Psoas muscle (tissue), 8 donors: ENCODE results near the gene CASK. TPM values are rescaled to one million over a fixed set of nuclear protein-coding genes. Genes with fewer than 3 reads are reported as not detected.

Source experiments
- ATAC-seq, 4 donors: fragments of 200-7000 bp; cut with Tn5 transposase; one replicate each; pipeline ENCODE4 v1.9.1; 2020; ENCODE audit warnings: moderate library complexity in 3 of 4, mild to moderate bottlenecking in 2 of 4
- DNase-seq, 2 donors: peaks; one replicate each; pipeline ENCODE4 v3.0.0-alpha.2; 2020
- H3K27ac ChIP-seq: fragments of 200-600 bp; one replicate; pipeline ENCODE4 v1.8.0; 2022
- H3K27me3 ChIP-seq, 3 donors: fragments of 200-600 bp in 1 of 3; one replicate each; pipeline versions ENCODE4 v1.6.1 to v1.8.0; 2013 to 2022; ENCODE audit warnings: low read length in 2 of 3, mild to moderate bottlenecking in 2 of 3, moderate library complexity in 1 of 3; ENCODE audit not compliant: insufficient read depth in 3 of 3
- H3K36me3 ChIP-seq, 2 donors: fragments of 200-600 bp in 1 of 2; one replicate each; pipeline versions ENCODE4 v1.6.1 to v1.8.0; 2013 to 2022; ENCODE audit warnings: low read depth in 1 of 2, mild to moderate bottlenecking in 1 of 2, moderate library complexity in 1 of 2; ENCODE audit not compliant: insufficient read depth in 1 of 2
- H3K4me1 ChIP-seq: fragments of 200-600 bp; one replicate; pipeline ENCODE4 v1.8.0; 2022
- H3K4me3 ChIP-seq: fragments of 200-600 bp; one replicate; pipeline ENCODE4 v1.8.0; 2022; ENCODE audit warnings: mild to moderate bottlenecking
- H3K9me3 ChIP-seq: fragments of 200-600 bp; one replicate; pipeline ENCODE4 v1.8.0; 2022
- CTCF ChIP-seq: fragments of 200-600 bp; IDR thresholded peaks from one replicate; pipeline ENCODE4 v1.8.0; 2022; ENCODE audit warnings: antibody characterized with exemption
- WGBS, 3 donors: extraction: QIAGEN DNeasy Blood & Tissue Kit; methylation state at CpG; one replicate each; pipeline versions ENCODE4 v1.1.6 to v1.1.7; 2013; 5-methylcytosine and 5-hydroxymethylcytosine counted together
- intact Hi-C, 2 donors: fragments of 100-400 bp; cut with DNase I; formaldehyde crosslinking; loops; one replicate each; pipeline versions ENCODE4 v1.11.0 to v1.14.2; 2022
- polyA plus RNA-seq, 3 donors: library from polyadenylated mRNA; stranded (reverse); fragments of 200-250 nt; gene quantifications; one replicate each; pipeline ENCODE4 v1.2.3, GENCODE V29; 2013
- total RNA-seq, 4 donors: library from RNA; stranded (reverse); fragmentation: NEBNext Ultra II Directional in 2 of 4; extraction: Animal tissue kit (Norgen Biotek cat#: 25700) in 2 of 4; gene quantifications; one replicate each; pipeline versions ENCODE4 v1.2.1 to v1.2.4, GENCODE V29; 2021 to 2023
- donor health status: healthy with polysubstance abuse.
- donor health status: DM: no; HTN: no; CAD: no; lungs with moderate emphysema.
- donor health status: Bipolar disorder and iron deficiency.
- donor health status: healthy.
- donor health status: DM: yes; HTN: yes; CAD: no.
- donor health status: DM: no; HTN: no; CAD: no.
- donor health status: DM: no; HTN: no; CAD: no.
- donor health status: DM: yes; HTN: yes; CAD: no.

The CASK gene
- total and polyA plus RNA-seq, 7 donors: 2.8 to 19.4 (median 9.7) TPM

GRCh38 chrX:41482154-41482850 is 441.1 kb downstream of the CASK start:
- peak in 1 of 4 donors; percentile 37 for ATAC-seq

GRCh38 chrX:41481264-41482109 is 441.9 kb downstream of the CASK start:
- peak in 3 of 4 donors; percentile 62 to 79 (median 78) for ATAC-seq
- TF ChIP-seq CTCF: peak; percentile 17
- DNase-seq: no peak
- WGBS, 3 donors: 59 to 81% (median 77%) methylated on average over 6 of the region's 6 CpGs
- H3K27ac ChIP-seq: no peak overlapping the region
- no peaks in the 10 kb centered on the region for H3K36me3 ChIP-seq
- H3K4me3 ChIP-seq: no peak overlapping the region
- no peaks in the 10 kb centered on the region for H3K27me3 ChIP-seq
- H3K4me1 ChIP-seq: no peaks in the 10 kb centered on the region
- H3K9me3 ChIP-seq: no peaks in the 10 kb centered on the region
- intact Hi-C loops: no loop called here

More at GRCh38 chrX:41482154-41482850, 441.1 kb downstream of the CASK start:
- Histone ChIP-seq H3K27ac (no peak overlapping the region), H3K4me3 (no peak overlapping the region), H3K4me1 (no peaks in the 10 kb centered on the region), H3K9me3 (no peaks in the 10 kb centered on the region), H3K36me3 (no peaks in the 10 kb centered on the region), H3K27me3 (no peaks in the 10 kb centered on the region)
- no peak for DNase-seq
- TF ChIP-seq CTCF: no peak
- intact Hi-C loops: no loop called here
- WGBS, 3 donors: 66 to 82% (median 68%) methylated on average over 5 of the region's 5 CpGs

DNA sequence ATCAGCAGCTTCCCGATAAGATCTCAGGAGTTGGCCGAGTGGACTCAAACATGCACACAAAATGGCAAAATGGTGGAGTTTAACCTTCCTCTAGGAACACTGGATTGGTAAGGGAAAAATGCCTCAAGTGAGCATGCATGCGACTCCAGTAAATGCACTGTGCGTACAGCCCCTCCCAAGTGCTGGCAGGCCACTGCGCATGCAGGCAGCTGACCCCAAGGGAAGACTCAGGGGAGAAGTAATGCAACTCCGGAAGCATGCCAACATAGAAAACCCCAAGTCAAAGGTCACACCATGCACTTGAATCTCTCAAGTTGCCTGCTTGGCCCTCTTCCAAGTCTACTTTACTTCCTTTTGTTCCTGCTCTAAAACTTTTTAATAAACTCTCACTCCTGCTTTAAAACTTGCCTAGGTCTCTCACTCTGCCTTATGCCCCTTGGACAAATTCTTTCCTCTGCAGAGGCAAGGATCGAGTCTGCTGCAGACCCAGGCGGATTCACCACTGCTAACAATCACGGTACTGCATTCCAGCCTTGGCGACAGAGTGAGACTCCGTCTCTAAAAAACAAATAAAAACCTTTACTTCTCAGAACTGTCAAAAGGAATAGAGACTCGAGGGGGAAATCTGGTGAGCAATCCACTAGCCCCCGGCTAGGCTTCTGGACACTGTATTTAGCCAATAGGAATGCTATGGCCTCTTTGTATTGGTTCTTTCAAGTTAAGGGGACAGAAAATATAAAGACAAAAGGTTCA is 442.7 kb downstream of the CASK start:
- no peak for DNase-seq
- Histone ChIP-seq H3K4me1 (no peaks in the 10 kb centered on the region), H3K27ac (no peak overlapping the region), H3K4me3 (no peak overlapping the region), H3K9me3 (no peaks in the 10 kb centered on the region), H3K36me3 (no peaks in the 10 kb centered on the region), H3K27me3 (peaks cover 0 to 6% (median 0%) of the 10 kb centered on the region in 3 donors)
- WGBS, 3 donors: 89 to 97% (median 92%) methylated on average over 13 of the region's 13 CpGs
- TF ChIP-seq CTCF: no peak
- ATAC-seq: no peak
- intact Hi-C loops: no loop called here

GRCh38 chrX:41478381-41478911 is 444.9 kb downstream of the CASK start:
- no peak for DNase-seq
- no peaks in the 10 kb centered on the region for H3K9me3 ChIP-seq
- intact Hi-C loops: no loop called here
- 44 to 69% (median 62%) methylated on average over 6 of the region's 6 CpGs for WGBS, 3 donors
- H3K27me3 ChIP-seq: peaks cover 0 to 6% (median 0%) of the 10 kb centered on the region in 3 donors
- ATAC-seq: no peak
- H3K27ac ChIP-seq: no peak overlapping the region
- H3K4me3 ChIP-seq: no peak overlapping the region
- no peaks in the 10 kb centered on the region for H3K4me1 ChIP-seq
- no peaks in the 10 kb centered on the region for H3K36me3 ChIP-seq
- no peak for TF ChIP-seq CTCF
